Neuronal stem cell (in vitro differentiated cells): Measurements from ENCODE around the gene PGGHG. TPM values are rescaled to one million over a fixed set of nuclear protein-coding genes. Genes with fewer than 3 reads are reported as not detected.

Experiments
- DNase-seq: peaks from one replicate; pipeline ENCODE4 v3.0.0-alpha.2; 2013; ENCODE audit warnings: low spot score
- H2AFZ ChIP-seq: one replicate; pipeline ENCODE4 v1.6.1; 2013; ENCODE audit warnings: mild to moderate bottlenecking, low read length, inconsistent platforms
- H2AK5ac ChIP-seq: 2 replicates; pipeline ENCODE4 v1.6.1; 2013; ENCODE audit warnings: low read depth, mild to moderate bottlenecking, inconsistent platforms, low read length, moderate library complexity, mixed read lengths
- H2BK120ac ChIP-seq: 2 replicates; pipeline ENCODE4 v1.6.1; 2013; ENCODE audit warnings: low read depth, mild to moderate bottlenecking, inconsistent platforms, low read length, moderate library complexity, mixed read lengths
- H2BK12ac ChIP-seq: one replicate; pipeline ENCODE4 v1.6.1; 2013; ENCODE audit warnings: low read length, inconsistent platforms
- H2BK15ac ChIP-seq: 2 replicates; pipeline ENCODE4 v1.6.1; 2013; ENCODE audit warnings: mild to moderate bottlenecking, low read length, inconsistent platforms, mixed read lengths
- H2BK5ac ChIP-seq: one replicate; pipeline ENCODE4 v1.6.1; 2013; ENCODE audit warnings: inconsistent platforms, mild to moderate bottlenecking, low read length, moderate library complexity
- H3K14ac ChIP-seq: one replicate; pipeline ENCODE4 v1.6.1; 2013; ENCODE audit warnings: low read length, inconsistent platforms
- H3K18ac ChIP-seq: 2 replicates; pipeline ENCODE4 v1.6.1; 2013; ENCODE audit warnings: low read length, inconsistent platforms
- H3K23ac ChIP-seq: 2 replicates; pipeline ENCODE4 v1.6.1; 2013; ENCODE audit warnings: low read depth, mild to moderate bottlenecking, mixed read lengths, low read length, inconsistent platforms; ENCODE audit not compliant: poor library complexity
- H3K27ac ChIP-seq: replicated peaks from 3 replicates; pipeline ENCODE4 v1.5.1; 2013; ENCODE audit warnings: low read length, inconsistent platforms
- H3K27me3 ChIP-seq, 3 experiments: 2 replicates each; pipeline ENCODE4 v1.6.1; 2013; ENCODE audit warnings: low read length in 3 of 3, mild to moderate bottlenecking in 2 of 3, inconsistent platforms in 1 of 3, low read depth in 1 of 3, mixed read lengths in 1 of 3, moderate library complexity in 1 of 3; ENCODE audit not compliant: control insufficient read depth in 3 of 3, insufficient read depth in 3 of 3
- H3K36me3 ChIP-seq, 2 donors: replicated peaks in 1 of 2; 2 replicates each; pipeline ENCODE4 v1.6.1; 2013; ENCODE audit warnings: low read length in 2 of 2; ENCODE audit not compliant: control insufficient read depth in 2 of 2, insufficient read depth in 2 of 2
- H3K4ac ChIP-seq: 2 replicates; pipeline ENCODE4 v1.6.1; 2013; ENCODE audit warnings: inconsistent platforms, mild to moderate bottlenecking, low read length, moderate library complexity
- H3K4me1 ChIP-seq, 2 donors: 1 replicate in 1 of 2; 2 replicates in 1 of 2; pipeline ENCODE4 v1.6.1; 2013; ENCODE audit warnings: low read length in 2 of 2, low read depth in 1 of 2; ENCODE audit not compliant: control insufficient read depth in 2 of 2, insufficient read depth in 1 of 2
- H3K4me2 ChIP-seq: one replicate; pipeline ENCODE4 v1.6.1; 2013; ENCODE audit warnings: mild to moderate bottlenecking, low read length, inconsistent platforms; ENCODE audit not compliant: insufficient read depth, poor library complexity, severe bottlenecking
- H3K4me3 ChIP-seq, 2 donors: 2 replicates each; pipeline ENCODE4 v1.5.1; 2013; ENCODE audit warnings: low read length in 2 of 2, mild to moderate bottlenecking in 2 of 2, inconsistent platforms in 1 of 2, moderate library complexity in 1 of 2
- H3K79me1 ChIP-seq: one replicate; pipeline ENCODE4 v1.6.1; 2013; ENCODE audit warnings: low read depth, mild to moderate bottlenecking, inconsistent platforms, low read length, moderate library complexity
- H3K9ac ChIP-seq: one replicate; pipeline ENCODE4 v1.6.1; 2013; ENCODE audit warnings: mild to moderate bottlenecking, low read depth, low read length, inconsistent platforms; ENCODE audit not compliant: poor library complexity
- H3K9me3 ChIP-seq, 2 donors: replicated peaks in 1 of 2; 2 replicates each; pipeline versions ENCODE3 to v1.6.1; 2013; ENCODE audit warnings: low read length in 2 of 2, mild to moderate bottlenecking in 2 of 2, inconsistent platforms in 1 of 2, low read depth in 1 of 2, mixed read lengths in 1 of 2, moderate library complexity in 1 of 2; ENCODE audit not compliant: control insufficient read depth in 2 of 2, insufficient read depth in 1 of 2
- H4K8ac ChIP-seq: one replicate; pipeline ENCODE4 v1.6.1; 2013; ENCODE audit warnings: low read depth, mild to moderate bottlenecking, inconsistent platforms, low read length, moderate library complexity
- H4K91ac ChIP-seq: one replicate; pipeline ENCODE4 v1.6.1; 2013; ENCODE audit warnings: low read length, low read depth, mild to moderate bottlenecking, inconsistent platforms; ENCODE audit not compliant: poor library complexity
- WGBS, 2 donors: extraction: QIAGEN DNeasy Blood & Tissue Kit; methylation state at CpG; one replicate each; pipeline ENCODE4 v1.1.7; 2013; ENCODE audit warnings: missing lambda C conversion rate in 2 of 2, mixed read lengths in 1 of 2; ENCODE audit not compliant: insufficient read length in 2 of 2, insufficient replicate concordance in 1 of 2; ENCODE audit errors: extremely low coverage in 2 of 2; 5-methylcytosine and 5-hydroxymethylcytosine counted together
- polyA plus RNA-seq, 2 experiments: library from polyadenylated mRNA; stranded (reverse); fragments of 200-250 nt; gene quantifications; one replicate each; pipeline ENCODE4 v1.2.3, GENCODE V29; 2013

PGGHG gene
- polyA plus RNA-seq (2013, experiment 1 of 2) = 50.4 TPM
- 48.9 TPM for polyA plus RNA-seq (2013, experiment 2 of 2)

GRCh38 chr11:288478-289397 is at the start of gene PGGHG:
TSS of gene PGGHG (plus strand) at chr11:289126. CDS start at chr11:289817, 691 bp downstream.
- H3K18ac ChIP-seq = peak within 1 kb of the TSS; percentile 94
- peak within 1 kb of the TSS; percentile 42 for H2BK5ac ChIP-seq
- H3K4me3 ChIP-seq = peak within 1 kb of the TSS; percentile 54 to 80
- WGBS, 2 donors = no CpG with 5 or more reads among the region's 112 CpGs
- H4K8ac ChIP-seq = peak within 1 kb of the TSS; percentile 93
- peak within 1 kb of the TSS; percentile 90 for H2AFZ ChIP-seq
- peak within 1 kb of the TSS; percentile 80 for H3K9ac ChIP-seq
- peak within 1 kb of the TSS; percentile 95 for H2BK12ac ChIP-seq
- peak within 1 kb of the TSS; percentile 93 for H3K4me2 ChIP-seq
- H2BK15ac ChIP-seq = peak within 1 kb of the TSS; percentile 92
- H3K14ac ChIP-seq = peak within 1 kb of the TSS; percentile 94
- H3K9me3 ChIP-seq = no peaks in the 10 kb centered on the region
- no peak for DNase-seq
- peak within 1 kb of the TSS; percentile 100 for H2AK5ac ChIP-seq
- H3K36me3 ChIP-seq = peaks cover 17 to 21% of the 10 kb centered on the region in 2 donors
- peak within 1 kb of the TSS; percentile 67 for H2BK120ac ChIP-seq
- H3K27ac ChIP-seq = no peak within 1 kb of the TSS
- H3K27me3 ChIP-seq = peaks cover 0 to 14% (median 0%) of the 10 kb centered on the region in 3 experiments
- H4K91ac ChIP-seq = peak within 1 kb of the TSS; percentile 39
- H3K23ac ChIP-seq = peak within 1 kb of the TSS; percentile 96
- peak within 1 kb of the TSS; percentile 98 for H3K4ac ChIP-seq
- peaks cover 7% of the 10 kb centered on the region for H3K79me1 ChIP-seq
- peaks cover 18 to 24% of the 10 kb centered on the region in 2 donors for H3K4me1 ChIP-seq

- Histone ChIP-seq H3K9me3 (no peaks in the 10 kb centered on the region), H3K36me3 (peaks cover 8 to 65% of the 10 kb centered on the region in 2 donors), H2BK120ac (no peak overlapping the region), H2BK15ac (no peak overlapping the region), H3K14ac (no peak overlapping the region), H2AFZ (no peak overlapping the region), H4K91ac (no peak overlapping the region), H3K18ac (no peak overlapping the region), H4K8ac (no peak overlapping the region), H3K4me2 (no peak overlapping the region), H2BK5ac (no peak overlapping the region), H3K4ac (no peak overlapping the region), H3K23ac (no peak overlapping the region), H2AK5ac (no peak overlapping the region), H3K4me3 (no peak overlapping the region), H3K9ac (no peak overlapping the region), H3K79me1 (peaks cover 9% of the 10 kb centered on the region), H3K27me3 (no peaks in the 10 kb centered on the region), H3K27ac (no peak overlapping the region), H3K4me1 (peaks cover 0 to 3% of the 10 kb centered on the region in 2 donors), H2BK12ac (no peak overlapping the region)
- WGBS, 2 donors = no CpG with 5 or more reads among the region's 1 CpG
- no peak for DNase-seq
Measured at GRCh38 chr11:240315-240714, 48.6 kb upstream of the PGGHG start.

DNA sequence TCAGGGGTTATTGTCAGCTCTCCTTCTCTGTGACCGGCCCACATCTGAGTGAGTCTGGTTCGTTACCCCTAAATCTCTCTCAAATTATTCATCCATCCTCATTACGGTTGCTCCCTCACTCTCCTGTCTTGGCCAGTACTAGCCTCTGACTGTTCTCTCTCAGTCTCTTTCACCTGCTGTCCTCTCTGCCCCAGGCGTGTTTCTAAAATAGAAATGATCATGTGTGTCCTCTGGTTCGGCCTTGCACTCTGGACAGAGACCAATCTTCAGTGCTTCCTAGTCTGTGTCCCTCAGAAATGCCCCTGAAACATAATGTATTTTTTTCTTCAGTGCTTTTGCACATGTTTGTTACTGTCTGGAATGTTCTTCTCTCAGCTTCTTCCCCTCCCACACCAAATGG is 47.3 kb upstream of the PGGHG start:
- Histone ChIP-seq H3K4ac (no peak overlapping the region), H2BK5ac (no peak overlapping the region), H3K14ac (no peak overlapping the region), H2AFZ (no peak overlapping the region), H3K27ac (no peak overlapping the region), H3K4me1 (no peaks in the 10 kb centered on the region), H2BK15ac (no peak overlapping the region), H3K18ac (no peak overlapping the region), H3K4me2 (no peak overlapping the region), H3K9me3 (no peaks in the 10 kb centered on the region), H3K79me1 (peaks cover 9% of the 10 kb centered on the region), H3K27me3 (no peaks in the 10 kb centered on the region), H2BK120ac (no peak overlapping the region), H4K8ac (no peak overlapping the region), H2BK12ac (no peak overlapping the region), H2AK5ac (no peak overlapping the region), H3K4me3 (no peak overlapping the region), H3K9ac (no peak overlapping the region), H3K23ac (no peak overlapping the region), H3K36me3 (peaks cover 14 to 78% of the 10 kb centered on the region in 2 donors), H4K91ac (no peak overlapping the region)
- DNase-seq = no peak
- WGBS, 2 donors = no CpG with 5 or more reads among the region's 5 CpGs

- no peak overlapping the region for H3K23ac ChIP-seq
- no peaks in the 10 kb centered on the region for H3K9me3 ChIP-seq
- no CpG with 5 or more reads among the region's 2 CpGs for WGBS, 2 donors
- H3K14ac ChIP-seq = no peak overlapping the region
- H4K91ac ChIP-seq = no peak overlapping the region
- no peak overlapping the region for H3K4ac ChIP-seq
- no peaks in the 10 kb centered on the region for H3K27me3 ChIP-seq
- no peak overlapping the region for H2BK5ac ChIP-seq
- no peak overlapping the region for H2BK15ac ChIP-seq
- no peak overlapping the region for H3K4me3 ChIP-seq
- H3K36me3 ChIP-seq = peaks cover 24 to 97% of the 10 kb centered on the region in 2 donors
- H3K27ac ChIP-seq = no peak overlapping the region
- no peak overlapping the region for H3K9ac ChIP-seq
- H3K18ac ChIP-seq = no peak overlapping the region
- H2AK5ac ChIP-seq = no peak overlapping the region
- H3K4me1 ChIP-seq = no peaks in the 10 kb centered on the region
- no peak overlapping the region for H2AFZ ChIP-seq
- no peak overlapping the region for H2BK120ac ChIP-seq
- H4K8ac ChIP-seq = no peak overlapping the region
- no peak for DNase-seq
- no peak overlapping the region for H2BK12ac ChIP-seq
- H3K79me1 ChIP-seq = peaks cover 4% of the 10 kb centered on the region
- H3K4me2 ChIP-seq = no peak overlapping the region
Measured at GRCh38 chr11:244376-244775, 44.5 kb upstream of the PGGHG start.
